HG03571 (cell line): ENCODE measurements around the gene SMARCC1.

ENCODE experiments used
- ATAC-seq: cut with Tn5 transposase; IDR thresholded peaks from one replicate; pipeline ENCODE4 v1.9.1; 2021; ENCODE audit not compliant: unreplicated experiment

Gene SMARCC1

DNA sequence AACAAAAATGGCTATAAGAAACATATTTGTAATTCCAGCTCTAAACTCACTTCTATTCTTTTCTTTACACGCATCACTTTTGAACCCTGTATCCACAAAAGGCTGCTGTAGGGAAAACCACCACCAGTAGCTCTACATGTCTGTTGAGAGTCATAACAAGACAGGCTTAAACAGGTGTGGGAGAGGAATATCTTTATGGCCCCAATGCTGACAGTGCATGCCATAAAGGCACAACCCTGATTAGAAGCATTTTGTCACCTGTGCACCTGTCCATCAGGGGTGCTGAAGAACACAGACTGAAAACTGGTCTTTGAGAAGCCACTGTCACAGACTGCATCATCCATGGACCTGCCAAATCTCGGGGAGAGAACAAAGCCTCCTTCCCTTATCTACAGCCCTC is 191.5 kb downstream of the SMARCC1 start:
- no peak for ATAC-seq

DNA sequence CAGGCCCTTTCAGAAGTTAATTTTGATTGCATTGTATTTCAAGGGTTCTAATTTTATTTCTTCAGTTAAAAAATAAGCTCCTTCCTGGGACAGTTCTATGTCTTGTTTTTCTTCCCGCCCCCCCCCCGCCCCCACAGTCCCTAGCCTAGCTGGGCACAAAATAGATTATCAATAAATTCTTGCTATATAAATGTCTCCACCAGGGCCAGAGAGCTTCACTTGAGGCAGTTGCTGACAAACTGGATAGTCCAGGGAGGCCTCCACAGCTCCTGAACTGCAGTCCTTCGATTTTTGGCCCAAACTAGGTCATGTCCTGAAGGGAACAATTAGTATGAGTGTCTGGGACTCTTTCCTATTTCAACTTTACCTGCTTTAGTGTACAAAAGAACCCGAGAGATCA is 193.1 kb downstream of the SMARCC1 start:
- no peak for ATAC-seq

DNA sequence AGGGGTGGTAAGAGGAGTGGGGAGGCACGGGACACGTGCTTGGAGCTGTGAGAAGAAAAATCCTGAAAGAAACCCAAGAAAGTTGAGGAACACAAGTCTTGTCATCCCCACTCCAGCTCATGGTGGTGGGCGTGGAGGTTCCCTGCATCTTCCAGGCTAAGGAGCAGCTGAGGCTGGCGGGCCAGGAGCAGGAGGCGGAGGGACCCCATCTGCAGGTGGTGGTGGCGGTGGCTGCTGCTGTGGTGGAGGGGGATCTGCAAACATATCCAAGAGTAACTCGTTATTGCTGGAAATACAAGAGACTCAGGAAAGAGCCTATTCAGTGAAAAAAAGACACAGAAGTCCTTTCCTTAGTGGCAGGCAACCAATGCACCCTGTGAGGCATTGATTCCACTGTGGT is 193.6 kb downstream of the SMARCC1 start:
- no peak for ATAC-seq

DNA sequence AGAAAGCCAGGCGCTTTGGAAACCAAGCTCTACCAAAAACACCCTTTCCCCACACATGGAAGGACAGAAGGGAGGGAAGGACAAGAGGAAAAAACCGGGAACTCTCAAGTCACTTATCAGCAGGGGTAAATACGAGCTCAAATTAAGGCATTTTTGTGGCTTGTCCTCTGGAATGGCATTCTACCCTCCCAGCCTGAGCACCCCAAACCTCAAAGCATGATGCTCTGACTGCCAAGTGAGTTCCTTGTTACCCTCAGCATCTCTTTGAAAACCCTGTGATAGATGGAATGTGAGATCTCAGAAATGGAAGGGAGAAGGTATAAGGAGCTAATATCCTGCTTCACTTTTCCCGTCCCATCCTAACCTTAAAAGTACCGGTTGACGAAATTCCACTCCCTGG is 194.9 kb downstream of the SMARCC1 start:
- ATAC-seq: no peak

DNA sequence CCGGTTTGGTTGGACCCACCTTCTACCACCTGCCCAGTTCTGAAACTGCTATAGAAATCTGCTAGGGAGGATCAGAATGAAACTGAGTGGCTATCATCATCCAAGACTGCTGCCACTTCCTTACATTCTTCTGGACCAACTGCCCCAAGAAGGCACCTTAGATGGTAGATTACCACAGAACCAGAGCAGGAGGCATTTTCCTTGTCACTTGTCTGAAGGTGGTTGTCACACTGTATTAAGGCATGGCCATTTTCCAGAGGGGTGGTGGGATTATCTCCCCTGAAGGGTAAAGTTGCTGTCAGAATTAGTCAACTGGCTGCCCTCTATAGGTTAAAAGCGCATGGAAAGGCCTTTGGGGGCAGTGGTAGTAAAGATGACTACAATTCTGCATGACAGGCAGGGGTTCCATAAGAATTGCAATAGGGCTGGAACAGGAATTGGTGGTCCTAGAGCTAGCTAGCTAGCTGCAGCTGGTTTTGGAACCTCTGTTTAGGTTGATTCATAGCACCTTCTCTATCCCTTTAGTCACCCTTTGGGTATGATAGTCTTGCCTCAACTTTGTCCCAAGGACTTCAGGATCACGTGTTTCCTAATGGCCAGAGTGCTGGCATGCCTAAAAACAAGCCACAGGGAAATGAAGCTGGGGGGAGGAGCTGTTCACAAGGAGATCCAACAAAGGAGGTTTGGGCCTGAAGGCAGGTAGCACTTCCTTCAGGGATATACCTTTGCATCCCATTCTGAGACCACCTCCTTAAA is 198.2 kb downstream of the SMARCC1 start:
- ATAC-seq: no peak

DNA sequence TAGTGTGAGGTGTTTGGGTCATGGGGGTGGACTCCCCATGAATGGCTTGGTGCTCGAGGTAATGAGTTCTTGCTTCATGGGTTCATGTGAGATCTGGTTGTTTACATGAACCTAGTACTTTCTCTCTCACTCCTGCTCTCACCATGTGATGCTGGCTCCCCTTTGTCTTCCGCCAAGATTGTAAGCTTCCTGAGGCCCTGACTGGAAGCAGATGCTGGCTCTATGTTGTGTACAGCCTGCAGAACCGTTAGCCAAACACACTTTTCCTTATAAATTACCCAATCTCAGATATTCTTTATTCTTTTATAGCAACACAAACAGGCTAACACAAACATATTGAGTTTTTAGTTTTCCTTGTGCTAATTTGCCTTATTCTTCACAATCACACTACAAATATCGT is 199.9 kb downstream of the SMARCC1 start:
- no peak for ATAC-seq

DNA sequence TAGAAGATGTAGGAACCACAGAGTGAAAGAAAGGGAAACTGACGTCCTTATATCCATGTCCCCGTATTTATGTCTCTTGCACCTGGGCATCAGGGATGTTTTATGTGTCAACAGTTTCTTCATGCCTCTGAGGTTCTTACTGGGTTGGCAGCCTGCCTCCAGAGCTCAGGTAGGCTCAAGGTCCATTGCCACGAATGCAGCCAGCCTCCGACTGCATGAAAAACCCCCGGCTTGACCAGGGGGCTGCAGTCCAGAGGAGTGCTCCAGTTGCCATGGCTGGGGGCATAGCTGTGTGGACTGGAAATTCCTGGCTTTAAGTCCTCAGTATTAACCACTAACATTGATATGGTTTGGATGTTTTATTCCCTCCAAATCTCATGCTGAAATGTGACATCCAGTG is 200.3 kb downstream of the SMARCC1 start:
- no peak for ATAC-seq

DNA sequence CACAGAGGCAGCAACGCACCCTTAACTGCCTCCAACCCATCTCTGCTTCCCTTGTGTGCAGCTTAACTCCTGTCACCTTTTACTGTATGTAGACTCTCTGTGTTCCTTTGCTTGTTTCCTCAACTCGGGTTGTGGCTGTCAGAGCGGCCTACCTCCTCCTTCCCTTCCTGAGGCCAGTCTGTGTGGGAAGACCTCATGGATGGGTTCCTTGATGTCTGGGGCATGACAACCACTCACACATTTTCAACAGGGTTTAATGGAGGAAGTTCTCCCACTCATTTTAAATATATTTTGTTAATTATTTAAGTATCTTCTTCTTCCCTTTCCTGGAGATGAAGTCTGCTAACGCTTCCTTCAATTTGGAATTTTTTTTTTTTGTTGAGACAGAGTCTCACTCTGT is 201.2 kb downstream of the SMARCC1 start:
- ATAC-seq: no peak

DNA sequence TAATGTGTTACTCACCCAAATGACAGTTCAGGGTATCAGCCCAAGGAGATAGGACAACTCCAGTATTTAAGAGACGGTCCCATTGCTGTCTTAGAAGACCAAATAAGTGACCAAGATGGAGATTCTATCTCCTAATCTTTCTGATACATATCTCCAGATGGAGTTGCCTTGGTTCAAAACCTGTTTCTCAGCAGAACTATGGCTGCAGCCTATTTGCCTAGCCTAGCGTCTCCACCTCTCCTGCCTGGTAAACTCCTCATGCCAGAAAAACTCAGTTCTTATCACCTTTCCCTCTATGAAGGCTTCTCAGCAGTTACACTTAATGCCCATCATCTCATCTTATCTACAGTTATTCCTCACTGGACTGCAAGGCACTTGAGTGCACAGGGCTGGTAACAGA is 201.8 kb downstream of the SMARCC1 start:
- no peak for ATAC-seq

DNA sequence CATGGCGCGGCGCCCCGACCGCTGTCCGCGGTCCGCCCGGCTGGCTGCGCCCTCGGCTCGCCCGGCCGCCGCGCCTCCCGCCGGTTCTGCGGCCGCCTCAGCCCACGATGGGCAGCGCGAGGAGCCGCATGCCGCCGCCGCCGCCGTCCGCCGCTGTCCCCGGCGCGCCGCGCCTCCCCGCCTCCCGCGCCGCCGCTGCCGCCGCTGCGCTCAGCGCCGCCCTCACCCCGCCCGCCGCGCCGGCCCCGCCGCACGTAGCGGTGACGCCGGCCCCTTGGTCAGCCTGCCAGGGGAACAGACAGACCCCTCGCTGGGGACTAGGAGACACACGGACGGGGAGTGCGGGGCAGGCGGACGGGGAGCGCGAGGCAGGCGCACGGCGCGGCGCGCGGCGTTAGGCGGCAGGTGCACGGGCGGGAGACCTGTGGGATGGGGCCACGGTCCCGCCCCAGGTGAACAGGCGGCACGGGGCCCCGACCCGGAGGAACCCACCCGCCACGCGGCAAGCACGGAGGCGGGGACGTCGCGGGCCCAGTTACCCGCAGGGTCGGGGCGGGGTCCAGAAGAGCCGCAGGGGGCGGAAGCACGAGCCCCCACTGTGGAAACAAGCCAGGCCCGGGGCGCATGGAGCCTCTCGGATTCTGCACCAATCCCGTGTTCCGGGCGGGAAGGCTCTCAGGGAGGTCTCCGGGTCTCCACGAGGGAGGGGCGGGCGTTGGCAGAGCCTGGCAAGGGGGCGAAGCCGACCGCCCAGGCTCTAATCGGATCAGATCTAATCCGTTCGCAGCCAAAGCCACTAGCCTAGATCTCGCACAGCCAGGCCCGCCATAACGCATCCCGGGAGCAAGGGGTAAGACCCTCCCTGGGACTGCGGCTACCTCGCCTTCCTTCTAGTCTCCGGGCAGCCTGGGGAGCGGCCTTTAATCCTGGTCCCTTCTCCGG is 202.7 kb downstream of the SMARCC1 start, which contains the start of gene CSPG5:
Gene CSPG5 (minus strand): TSS at position 175 of the 942 bp plus-strand sequence. CDS start 172 bp downstream, at position 3.
- no peak for ATAC-seq

DNA sequence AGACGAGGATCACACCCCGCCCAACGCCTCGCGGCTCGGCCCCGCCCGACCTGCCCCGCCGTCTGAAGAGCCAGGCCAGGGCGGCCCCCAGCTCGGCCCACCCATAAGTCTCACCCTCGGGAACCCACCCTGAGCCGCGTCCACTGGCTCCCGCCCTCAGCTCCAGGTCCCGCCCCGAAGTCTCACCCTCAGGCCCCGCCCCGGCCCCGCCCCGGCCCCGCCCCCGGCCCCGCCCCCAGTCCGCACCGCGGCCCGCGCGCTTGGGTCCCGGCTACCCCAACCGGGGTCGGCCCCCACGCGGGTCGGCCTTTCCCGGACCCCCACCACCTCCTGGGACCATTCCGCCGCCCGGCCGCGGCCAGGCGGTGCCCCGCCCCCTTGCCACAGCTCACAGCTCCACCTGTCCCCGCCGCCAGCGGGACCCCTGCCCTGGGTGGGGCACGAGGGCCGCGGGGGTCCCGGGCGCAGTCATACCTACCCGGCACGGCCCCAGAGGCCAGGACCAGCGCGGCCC is 203.5 kb downstream of the SMARCC1 start:
- no peak for ATAC-seq

DNA sequence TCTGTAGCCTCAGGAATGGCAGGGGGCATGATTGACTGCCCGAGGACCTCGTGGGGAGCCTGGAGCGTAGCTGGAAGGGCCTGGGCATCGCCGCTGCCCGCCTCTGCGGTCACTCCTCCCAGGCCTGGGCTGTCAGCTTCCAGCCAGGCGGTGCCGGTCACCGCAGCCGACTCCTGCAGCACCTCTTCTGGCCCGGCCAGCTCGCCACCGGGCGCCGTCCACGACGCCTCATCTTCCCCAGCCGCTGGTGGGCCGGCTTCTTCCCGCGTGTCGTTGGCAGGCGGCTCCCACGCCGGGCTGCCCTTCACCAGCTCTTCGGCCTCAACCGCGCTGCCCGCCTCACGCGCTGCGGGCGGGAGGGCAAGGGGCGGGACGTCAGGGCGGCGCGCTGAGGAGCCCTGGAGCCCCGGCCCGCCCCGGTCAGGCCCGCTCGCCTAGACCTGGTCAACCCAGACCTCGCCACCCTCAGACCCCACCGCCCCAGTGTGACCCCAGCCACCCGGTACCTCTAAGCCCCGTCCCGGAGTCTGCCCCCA is 204.0 kb downstream of the SMARCC1 start:
- no peak for ATAC-seq

DNA sequence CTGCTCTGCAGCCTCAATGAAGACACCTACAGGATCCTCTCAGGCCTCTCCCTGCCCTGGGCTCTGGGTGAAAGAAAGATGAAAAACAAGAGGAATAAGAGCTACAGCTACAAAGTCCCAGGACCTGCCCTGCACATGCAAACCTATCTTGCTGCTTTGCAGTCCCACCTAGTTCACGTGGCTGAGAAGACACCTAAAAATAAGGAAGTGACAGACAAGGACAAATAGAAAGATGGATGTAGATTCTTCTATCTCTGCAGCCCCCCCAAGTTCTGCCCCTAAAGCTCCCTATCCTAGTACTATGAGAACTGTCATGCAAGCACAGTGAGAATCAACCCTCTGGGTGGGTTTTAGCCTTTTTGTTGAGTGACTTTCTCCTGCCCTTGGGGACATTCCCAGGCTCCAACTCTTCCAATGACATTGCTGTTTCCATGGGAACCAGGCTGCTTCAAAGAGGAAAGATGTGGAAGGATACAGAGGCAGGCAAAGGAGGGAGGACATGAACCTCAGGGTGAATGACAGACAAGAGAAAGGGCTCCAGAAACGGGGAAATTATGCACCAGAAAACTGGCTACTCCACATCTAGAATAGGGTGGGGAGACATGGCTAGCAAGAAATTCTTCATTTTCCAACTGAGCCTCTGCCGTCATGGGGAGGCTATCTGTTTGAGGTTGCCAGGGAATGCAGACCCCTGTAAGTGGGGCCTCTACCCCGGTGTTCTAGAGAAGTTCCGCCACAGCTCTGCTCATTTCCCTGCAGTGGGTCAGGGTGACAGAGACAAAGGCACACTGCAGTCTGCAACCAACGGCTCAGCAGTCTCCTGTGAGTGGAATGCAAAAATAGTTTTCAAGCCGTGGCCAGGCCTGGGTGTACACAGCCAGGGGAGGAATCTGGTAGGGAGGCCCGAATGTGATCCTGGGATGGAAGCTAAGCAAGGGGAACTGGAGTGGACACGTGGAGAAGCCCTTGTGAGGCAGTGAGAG is 208.2 kb downstream of the SMARCC1 start:
- ATAC-seq: no peak

DNA sequence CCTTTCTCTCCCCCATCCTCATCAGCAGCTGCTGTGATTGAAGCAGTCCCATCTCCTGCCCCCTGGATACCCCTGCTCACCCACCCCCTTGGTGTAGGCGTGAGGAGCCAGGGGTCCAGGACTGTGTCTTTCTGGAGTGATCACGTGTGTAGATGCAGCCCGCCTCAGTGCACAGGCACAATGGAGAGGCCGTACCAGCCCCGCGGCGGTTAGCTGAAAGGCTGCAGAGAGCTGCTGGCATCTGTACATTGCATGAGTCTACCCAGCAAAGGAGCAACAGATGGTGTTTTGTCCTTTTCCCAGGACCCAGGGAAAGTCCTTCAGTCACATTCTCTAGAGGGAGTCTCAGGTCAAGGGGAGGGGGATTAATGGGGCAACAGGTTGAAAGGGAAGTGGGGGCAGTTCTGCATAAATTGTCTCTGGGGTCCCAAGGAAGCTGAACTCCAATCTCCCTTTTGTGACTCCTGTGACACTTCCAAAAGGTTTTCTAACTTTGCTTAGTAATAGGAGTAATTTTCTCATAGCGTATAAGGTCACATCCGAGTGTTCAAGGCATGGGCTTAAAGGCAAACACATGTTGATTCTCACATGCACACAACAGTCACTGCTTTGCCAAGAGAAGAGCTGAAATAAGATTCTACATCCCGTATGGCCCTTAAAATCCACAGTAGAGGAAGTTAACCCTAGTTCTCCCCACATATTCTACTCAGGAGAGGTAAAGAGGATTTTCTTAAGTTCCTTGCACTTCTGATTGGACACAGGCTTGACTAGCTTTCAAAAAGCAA is 210.1 kb downstream of the SMARCC1 start:
- ATAC-seq: no peak

DNA sequence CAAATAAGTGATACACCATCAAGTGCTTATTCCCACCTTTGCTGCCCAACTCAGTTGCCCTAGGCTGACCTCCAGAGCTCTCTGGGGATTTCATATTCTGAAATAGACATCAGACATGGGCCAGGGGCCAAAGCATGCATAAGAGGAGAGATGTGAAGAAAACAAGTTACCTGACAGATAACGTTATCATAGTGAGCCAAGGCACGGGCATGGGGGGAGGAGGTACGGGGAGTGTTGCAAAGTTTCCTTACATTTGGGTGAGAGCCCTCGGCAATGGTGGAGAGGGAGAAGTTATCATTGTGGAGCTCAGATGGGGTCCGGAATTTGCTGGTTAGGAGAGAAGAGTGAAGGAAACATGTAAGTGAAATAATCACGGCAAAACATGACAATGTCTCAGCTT is 212.8 kb downstream of the SMARCC1 start:
- no peak for ATAC-seq

DNA sequence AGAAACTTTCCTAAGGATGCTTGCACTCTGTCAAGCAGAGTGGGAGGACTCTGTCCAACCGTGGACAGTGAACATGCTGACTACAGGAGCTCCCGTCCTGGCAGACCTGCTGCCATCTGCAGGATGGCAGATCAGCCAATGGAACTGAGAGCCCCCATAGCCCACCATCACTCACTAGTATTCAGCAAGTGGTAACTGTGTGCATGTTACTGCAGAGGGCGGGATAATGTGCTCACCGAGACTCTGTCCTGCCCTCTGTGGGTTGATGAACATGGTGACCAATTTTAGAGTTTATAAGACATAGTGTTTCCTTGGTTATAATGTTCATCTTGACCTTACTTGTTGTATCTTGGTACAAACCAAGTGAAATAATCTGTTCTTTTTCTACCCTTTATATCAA is 214.5 kb downstream of the SMARCC1 start:
- ATAC-seq: no peak

DNA sequence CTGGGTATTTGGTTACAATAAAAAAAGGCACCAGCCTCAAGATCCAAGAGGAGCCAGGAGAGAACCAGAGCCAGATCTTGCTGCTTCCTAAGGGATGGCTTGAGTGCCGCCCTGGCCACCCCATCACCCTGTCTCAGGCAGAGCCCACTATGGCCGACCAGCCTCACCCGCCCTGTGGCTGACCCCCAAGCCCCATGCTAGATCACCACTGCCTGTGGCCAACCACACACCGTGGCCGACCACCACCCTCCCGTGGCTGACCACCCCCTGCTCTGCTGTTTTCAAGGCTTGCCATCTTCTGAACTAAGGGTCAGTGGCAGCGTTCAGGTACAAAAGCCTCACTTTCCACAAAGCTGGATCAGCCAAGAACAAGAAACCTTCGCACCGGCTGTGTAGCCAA is 215.0 kb downstream of the SMARCC1 start:
- no peak for ATAC-seq

DNA sequence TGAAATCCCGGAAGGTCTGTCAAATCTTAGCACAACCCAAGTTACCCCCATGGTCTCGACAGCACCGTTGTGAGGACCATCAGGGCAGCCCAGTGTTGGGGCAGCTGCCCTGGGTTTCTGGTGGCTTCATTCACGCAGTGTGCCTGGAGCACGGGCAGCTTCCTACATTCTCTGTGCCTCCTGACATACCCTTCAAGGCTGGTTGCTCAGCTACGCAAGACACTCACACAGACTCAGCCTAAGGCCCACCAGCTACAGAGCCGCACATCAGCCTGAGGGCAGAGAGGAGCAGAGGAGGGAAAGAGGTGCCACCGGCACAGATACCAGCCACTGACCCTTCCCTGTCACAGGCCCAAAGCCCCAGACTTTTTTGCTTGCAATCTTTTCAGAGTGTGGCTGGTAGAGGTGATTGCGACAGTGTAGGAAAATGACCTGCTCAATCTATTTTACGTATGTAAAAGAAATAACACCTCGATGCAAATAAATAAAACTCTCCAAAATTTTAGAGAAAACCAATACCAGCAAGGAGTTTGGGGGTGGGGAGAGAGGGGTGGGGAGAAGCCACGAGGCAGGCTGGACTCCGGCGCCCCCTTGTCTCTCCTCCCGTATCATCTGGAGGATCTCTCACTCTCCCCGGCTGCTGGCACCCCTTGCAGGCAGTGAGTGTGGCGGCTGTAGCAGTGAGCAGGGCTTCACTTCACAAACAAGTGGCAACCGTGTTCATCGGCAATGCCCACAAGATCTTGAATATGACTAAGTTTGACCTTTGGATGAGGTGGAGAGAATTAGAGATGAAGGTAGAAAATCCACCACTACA is 215.8 kb downstream of the SMARCC1 start:
- ATAC-seq: no peak

DNA sequence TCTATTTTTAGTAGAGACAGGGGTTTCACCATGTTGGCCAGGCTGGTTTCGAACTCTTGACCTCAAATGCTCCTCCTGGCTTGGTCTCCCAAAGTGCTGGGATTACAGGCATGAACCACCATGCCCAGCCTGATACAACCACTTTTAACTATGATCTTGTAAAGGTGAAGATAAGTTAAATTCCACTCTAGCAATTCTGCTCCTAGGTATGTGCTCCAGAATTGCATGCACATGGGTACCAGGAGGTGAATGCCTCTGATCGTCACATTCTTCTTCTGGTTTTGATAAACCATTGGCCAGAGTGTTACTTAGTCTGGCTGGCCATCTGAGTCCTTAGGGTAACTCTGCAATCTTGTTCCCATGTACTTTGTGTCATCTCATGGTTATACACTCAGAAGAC is 225.3 kb downstream of the SMARCC1 start:
- ATAC-seq: no peak
